HepG2 (cell line): ENCODE measurements around the gene C2orf92. TPM values are rescaled to one million over a fixed set of nuclear protein-coding genes. Genes with fewer than 3 reads are reported as not detected.

Source experiments
- ATAC-seq: fragments of 200-7000 bp; cut with Tn5 transposase; 3 replicates; pipeline ENCODE4 v1.9.1; 2020; ENCODE audit warnings: mild to moderate bottlenecking, moderate library complexity
- BruUV-seq: library from RNA; stranded (reverse); fragments of 400-500 nt; replicated peaks from 2 replicates; lab custom pipeline; 2021; lab: Mats Ljungman, UMichigan
- CTCF ChIA-PET: fragments of 300-600 bp; formaldehyde crosslinking; extraction: SDS; loops from one replicate; lab custom pipeline; 2021; ENCODE audit warnings: low total read pairs, inconsistent platforms, low intra/inter-chr PET ratio; lab: Yijun Ruan, JAX
- POLR2A ChIA-PET: fragments of 350-600 bp; sonication (Branson Sonifier 250); formaldehyde crosslinking; loops from one replicate; lab custom pipeline; 2020; ENCODE audit warnings: antibody characterized with exemption, inconsistent platforms; lab: Yijun Ruan, JAX
- DNase-seq: peaks from one replicate; pipeline ENCODE4 v3.0.0-alpha.2; 2015; ENCODE audit warnings: low spot score
- FAIRE-seq: peaks from 3 replicates; lab custom pipeline; 2011; peaks lifted over from hg19 to GRCh38; lab: Jason Lieb, UNC
- H2AFZ ChIP-seq: one replicate; pipeline ENCODE4 v1.6.1; 2011; ENCODE audit warnings: low read length, inconsistent platforms
- H3K27ac ChIP-seq: fragments of 300-600 bp; 3 replicates; pipeline ENCODE4 v1.8.0; 2011; ENCODE audit warnings: mixed run types, mild to moderate bottlenecking, mixed read lengths, low read length, inconsistent platforms; ENCODE audit not compliant: insufficient read depth; ENCODE audit errors: extremely low read length
- H3K27me3 ChIP-seq, 2 experiments: fragments of 200-600 bp in 1 of 2; 2 replicates in 1 of 2; 3 replicates in 1 of 2; pipeline versions ENCODE4 v1.6.0 to v1.8.0; 2011; ENCODE audit warnings: low read length in 2 of 2, mild to moderate bottlenecking in 2 of 2, moderate library complexity in 2 of 2, inconsistent platforms in 1 of 2; ENCODE audit not compliant: insufficient read depth in 2 of 2, control insufficient read depth in 1 of 2
- H3K36me3 ChIP-seq, 2 experiments: fragments of 200-600 bp in 1 of 2; replicated peaks in 1 of 2; 2 replicates in 1 of 2; 3 replicates in 1 of 2; pipeline versions ENCODE4 v1.5.1 to v1.8.0; 2011; ENCODE audit warnings: low read length in 2 of 2, inconsistent platforms in 1 of 2; ENCODE audit not compliant: insufficient read depth in 2 of 2, control insufficient read depth in 1 of 2
- H3K4me1 ChIP-seq: 2 replicates; pipeline ENCODE4 v1.5.1; 2012; ENCODE audit warnings: low read length, inconsistent platforms; ENCODE audit not compliant: insufficient read depth
- H3K4me2 ChIP-seq: 2 replicates; pipeline ENCODE4 v1.6.0; 2011; ENCODE audit warnings: low read depth, low read length, inconsistent platforms
- H3K4me3 ChIP-seq, 3 experiments: fragments of 200-600 bp in 1 of 3; sonication (generic), shearing (Covaris generic) in 1 of 3; replicated peaks in 1 of 3; 2 replicates each; pipeline ENCODE4 v1.5.1; 2011 to 2016; ENCODE audit warnings: low read length in 3 of 3, inconsistent platforms in 2 of 3, low read depth in 2 of 3, mild to moderate bottlenecking in 2 of 3, control low read depth in 1 of 3, mixed read lengths in 1 of 3; ENCODE audit not compliant: insufficient read depth in 1 of 3
- H3K79me2 ChIP-seq: one replicate; pipeline ENCODE4 v1.6.1; 2011; ENCODE audit warnings: low read length, inconsistent platforms; ENCODE audit not compliant: insufficient read depth
- H3K9ac ChIP-seq: 2 replicates; pipeline ENCODE4 v1.6.0; 2011; ENCODE audit warnings: mild to moderate bottlenecking, low read depth, low read length, inconsistent platforms; ENCODE audit not compliant: insufficient read depth
- H3K9me3 ChIP-seq: 2 replicates; pipeline ENCODE4 v1.5.1; 2012; ENCODE audit warnings: mild to moderate bottlenecking, low read length
- H4K20me1 ChIP-seq: 2 replicates; pipeline ENCODE4 v1.6.0; 2011; ENCODE audit warnings: inconsistent platforms, mild to moderate bottlenecking, low read length, moderate library complexity; ENCODE audit not compliant: insufficient read depth
- KDM2A ChIP-seq: sonication (generic); formaldehyde crosslinking; IDR thresholded peaks from 2 replicates; pipeline ENCODE4 v1.4.0; 2020; ENCODE audit warnings: low read depth, missing genetic modification reagents, borderline replicate concordance
- PREB ChIP-seq: sonication (generic); formaldehyde crosslinking; IDR thresholded peaks from 2 replicates; pipeline ENCODE4 v1.4.0; 2020; ENCODE audit warnings: missing genetic modification reagents
- SOX13 ChIP-seq, 3 experiments: fragments of 450-650 bp in 1 of 3; sonication (generic) in 1 of 3; formaldehyde crosslinking in 1 of 3; IDR thresholded peaks in 2 of 3; conservative IDR thresholded peaks in 1 of 3; 2 replicates each; pipeline versions ENCODE4 v1.5.0 to v1.6.1; 2016 to 2020; ENCODE audit warnings: antibody characterized with exemption in 1 of 3, mild to moderate bottlenecking in 1 of 3, missing compliant biosample characterization in 1 of 3, missing genetic modification reagents in 1 of 3, moderate library complexity in 1 of 3
- ZBTB33 ChIP-seq: sonication (generic); formaldehyde crosslinking; IDR thresholded peaks from 2 replicates; pipeline ENCODE4 v1.4.0; 2020; ENCODE audit warnings: missing genetic modification reagents
- ZEB1 ChIP-seq: IDR thresholded peaks from 2 replicates; pipeline ENCODE4 v1.6.1; 2012; ENCODE audit warnings: mild to moderate bottlenecking, low read depth, inconsistent platforms; ENCODE audit not compliant: insufficient replicate concordance
- ZNF446 ChIP-seq: sonication (generic); formaldehyde crosslinking; IDR thresholded peaks from 2 replicates; pipeline ENCODE4 v1.5.0; 2020; ENCODE audit warnings: mild to moderate bottlenecking, missing genetic modification reagents
- WGBS: methylation state at CpG from one replicate; pipeline ENCODE4 v1.1.6; 2017; ENCODE audit warnings: low lambda C conversion rate; 5-methylcytosine and 5-hydroxymethylcytosine counted together
- in situ Hi-C: cut with HindIII; loops from 2 replicates; pipeline ENCODE4 v1.10.0; 2017; ENCODE audit warnings: low pct_unique_long_range_greater_than_20kb; ENCODE audit not compliant: extremely low pct_ligation_motif_present
- intact Hi-C: fragments of 100-400 bp; cut with micrococcal nuclease; formaldehyde crosslinking; loops from one replicate; pipeline ENCODE4 v1.10.0; 2022; ENCODE audit not compliant: unreplicated experiment
- polyA plus RNA-seq, 8 experiments: library from polyadenylated mRNA; depleted of rRNA in 3 of 8; stranded (reverse) in 7 of 8; unstranded in 1 of 8; fragments of >200 nt; fragmentation: Illumina TruSeq in 4 of 8; extraction: Trizol in 4 of 8; gene quantifications; 2 replicates each; pipeline versions ENCODE4 v1.2.1 to v1.2.3, GENCODE V29; 2011 to 2016; ENCODE audit warnings: low read depth in 4 of 8, missing spikeins in 1 of 8, mixed read lengths in 1 of 8; ENCODE audit not compliant: insufficient read depth in 1 of 8
- total RNA-seq, 5 experiments: library from RNA; depleted of rRNA; stranded (reverse); fragments of >200 nt; fragmentation: Illumina TruSeq; extraction: Trizol; gene quantifications; 2 replicates each; pipeline ENCODE4 v1.2.3, GENCODE V29; 2016; ENCODE audit warnings: low read depth in 1 of 5

The C2orf92 gene
- total and polyA plus RNA-seq, 2 of the 13 experiments (the other 11 are each of a cell fraction or from before 2014, with no cell fraction given) = 4.9 to 5.0 TPM

DNA sequence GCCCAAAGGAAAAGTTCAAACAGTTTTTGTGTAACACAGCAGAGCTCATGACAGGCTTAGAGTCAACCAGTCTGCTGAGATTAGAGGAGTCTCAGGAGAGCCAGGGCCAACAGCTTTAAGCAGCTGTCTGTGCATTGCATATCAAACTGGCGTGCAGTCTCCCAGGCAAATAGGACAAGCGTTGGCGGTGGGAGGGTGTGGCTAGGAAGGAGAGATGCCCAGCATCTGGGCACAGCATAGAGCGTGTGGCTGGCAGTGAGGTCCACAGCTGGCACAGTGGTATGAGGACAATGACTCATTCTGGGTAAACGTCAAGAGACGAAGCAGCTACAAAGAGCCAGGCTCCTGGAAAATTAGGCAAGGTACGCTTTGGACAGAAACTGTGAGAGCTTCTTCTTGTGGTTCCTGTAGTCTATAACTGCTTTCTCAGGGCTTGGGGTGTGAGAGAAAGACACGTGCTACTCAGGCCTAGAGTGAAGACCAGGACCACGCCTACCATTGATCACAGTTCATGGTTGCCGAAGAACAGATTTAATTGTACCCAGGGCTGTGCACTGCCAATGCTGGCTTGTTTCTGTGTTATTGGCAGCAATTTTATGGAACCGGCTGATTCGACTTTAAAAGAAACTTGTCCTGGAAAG is 58.7 kb downstream of the C2orf92 start:
- in situ Hi-C loops = no loop called here
- H2AFZ ChIP-seq = no peak overlapping the region
- H3K79me2 ChIP-seq = no peaks in the 10 kb centered on the region
- FAIRE-seq (peak; percentile 4), DNase-seq (no peak), ATAC-seq (no peak)
- H3K9ac ChIP-seq = no peak overlapping the region
- BruUV-seq = no TSS peak
- intact Hi-C loops = no loop called here
- H3K27me3 ChIP-seq = peaks cover 0 to 6% of the 10 kb centered on the region in 2 experiments; a peak in 2 of 5 replicates
- WGBS = 47% methylated on average over 12 of the region's 12 CpGs
- H3K4me2 ChIP-seq = no peak overlapping the region
- no peaks in the 10 kb centered on the region for H3K4me1 ChIP-seq
- peaks cover 10% of the 10 kb centered on the region; the same call in 1 of the 2 replicates for H3K9me3 ChIP-seq
- no peaks in the 10 kb centered on the region for H4K20me1 ChIP-seq
- TF ChIP-seq SOX13 (IDR thresholded peaks at IDR 0.05) = no peak
- no peak for TF ChIP-seq SOX13 (CRISPR knock-in tag; conservative IDR thresholded peaks at IDR 0.05 in 1 of 2, IDR thresholded peaks at IDR 0.05 in 1 of 2)
- no peak for TF ChIP-seq ZEB1
- TF ChIP-seq PREB (CRISPR knock-in tag) = no peak
- no peak for TF ChIP-seq ZBTB33 (CRISPR knock-in tag)
- no peak for TF ChIP-seq KDM2A (CRISPR knock-in tag)
- 0 out of 2 replicates have a peak, but pooled peaks have one; percentile 26 for TF ChIP-seq ZNF446 (CRISPR knock-in tag)
- no peaks in the 10 kb centered on the region for H3K36me3 ChIP-seq
- no peak overlapping the region for H3K4me3 ChIP-seq
- POLR2A ChIA-PET = no interaction called here
- H3K27ac ChIP-seq = no peak overlapping the region
- CTCF ChIA-PET = no interaction called here
